Stomach smooth muscle (tissue), 2 donors: ENCODE results near the gene GPRC5C.

Experiments
- H3K27ac ChIP-seq: one replicate; pipeline ENCODE4 v1.7.0; 2013; ENCODE audit warnings: mild to moderate bottlenecking, low read length, inconsistent platforms
- H3K27me3 ChIP-seq, 2 donors: one replicate each; pipeline ENCODE4 v1.7.0; 2013; ENCODE audit warnings: low read length in 2 of 2; ENCODE audit not compliant: insufficient read depth in 2 of 2, control insufficient read depth in 1 of 2
- H3K36me3 ChIP-seq, 2 donors: one replicate each; pipeline ENCODE4 v1.7.0; 2013; ENCODE audit warnings: low read length in 2 of 2; ENCODE audit not compliant: control insufficient read depth in 2 of 2, insufficient read depth in 2 of 2
- H3K4me1 ChIP-seq: one replicate; pipeline ENCODE4 v1.7.0; 2013; ENCODE audit warnings: low read length; ENCODE audit not compliant: control insufficient read depth, insufficient read depth
- H3K4me3 ChIP-seq, 2 donors: one replicate each; pipeline ENCODE4 v1.7.0; 2013; ENCODE audit warnings: low read length in 2 of 2
- H3K9ac ChIP-seq, 2 donors: one replicate each; pipeline ENCODE4 v1.7.0; 2013; ENCODE audit warnings: low read length in 2 of 2, mild to moderate bottlenecking in 1 of 2
- H3K9me3 ChIP-seq, 2 donors: one replicate each; pipeline ENCODE4 v1.7.0; 2013; ENCODE audit warnings: low read length in 2 of 2; ENCODE audit not compliant: control insufficient read depth in 2 of 2
- donor health status: healthy.
- donor health status: Pancreatic carcinoma.

Gene GPRC5C

GRCh38 chr17:74493331-74493833 is 61.5 kb downstream of the GPRC5C start:
- Histone ChIP-seq H3K36me3 (no peaks in the 10 kb centered on the region), H3K27me3 (peaks cover 0 to 3% of the 10 kb centered on the region in 2 donors), H3K27ac (no peak overlapping the region), H3K4me3 (no peak overlapping the region), H3K9me3 (no peaks in the 10 kb centered on the region), H3K9ac (no peak overlapping the region), H3K4me1 (no peaks in the 10 kb centered on the region)
